GM19467 (cell line): ENCODE results near the gene RUFY3.
"Not testable (repeated sequence)": the region's sequence is repeated elsewhere in the genome, so short reads cannot be mapped to it uniquely, and the experiment has no call there.

ENCODE experiments used
- ATAC-seq: cut with Tn5 transposase; IDR thresholded peaks from one replicate; pipeline ENCODE4 v1.9.1; 2021; ENCODE audit warnings: mild to moderate bottlenecking, moderate library complexity; ENCODE audit not compliant: unreplicated experiment

The RUFY3 gene

GRCh38 chr4:70838666-70839588, 117.2 kb downstream of the RUFY3 start:
- ATAC-seq = peak; percentile 52

GRCh38 chr4:70839589-70840093, 117.9 kb downstream of the RUFY3 start, which contains the start of gene GRSF1:
Gene GRSF1 (minus strand): TSS chr4:70839890. CDS start chr4:70839827, 63 bp downstream.
- ATAC-seq = peak; percentile 62

DNA sequence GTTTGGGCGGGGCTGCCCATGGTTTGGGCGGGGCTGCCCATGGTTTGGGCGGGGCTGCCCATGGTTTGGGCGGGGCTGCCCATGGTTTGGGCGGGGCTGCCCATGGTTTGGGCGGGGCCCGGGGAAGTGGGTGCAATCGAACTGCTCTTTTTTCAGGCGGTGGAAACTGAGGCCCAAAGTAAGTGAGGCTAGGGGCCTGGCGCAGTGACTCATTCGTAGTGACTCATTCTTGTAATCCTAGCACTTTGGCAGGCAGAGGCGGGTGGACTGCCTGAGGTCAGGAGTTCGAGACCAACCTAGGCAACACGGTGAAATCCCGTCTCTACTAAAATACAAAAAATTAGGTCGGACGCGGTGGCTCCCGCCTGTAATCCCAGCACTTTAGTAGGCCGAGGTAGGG, 118.4 kb downstream of the RUFY3 start:
- not testable (repeated sequence) for ATAC-seq

GRCh38 chr4:70840631-70841030, 118.9 kb downstream of the RUFY3 start:
- ATAC-seq = not testable (repeated sequence)

DNA sequence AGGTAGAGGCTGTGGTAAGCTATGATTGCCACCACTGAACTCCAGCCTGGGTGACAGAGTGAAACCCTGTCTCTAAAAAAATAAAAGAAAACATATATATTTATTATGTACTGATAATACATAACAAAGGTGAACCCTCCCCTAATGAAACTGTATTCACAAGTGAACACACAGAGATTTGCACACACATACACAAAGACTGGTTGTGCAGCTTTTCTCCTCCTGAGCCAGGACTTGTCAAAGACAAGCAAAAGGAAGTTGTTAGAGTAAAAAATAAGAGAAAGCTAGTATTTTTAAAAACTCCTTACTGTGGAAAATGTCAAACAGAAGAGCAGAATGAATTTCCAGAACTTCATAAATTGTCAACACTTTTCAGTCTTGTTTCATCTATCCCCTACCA, 119.4 kb downstream of the RUFY3 start:
- ATAC-seq = no peak

DNA sequence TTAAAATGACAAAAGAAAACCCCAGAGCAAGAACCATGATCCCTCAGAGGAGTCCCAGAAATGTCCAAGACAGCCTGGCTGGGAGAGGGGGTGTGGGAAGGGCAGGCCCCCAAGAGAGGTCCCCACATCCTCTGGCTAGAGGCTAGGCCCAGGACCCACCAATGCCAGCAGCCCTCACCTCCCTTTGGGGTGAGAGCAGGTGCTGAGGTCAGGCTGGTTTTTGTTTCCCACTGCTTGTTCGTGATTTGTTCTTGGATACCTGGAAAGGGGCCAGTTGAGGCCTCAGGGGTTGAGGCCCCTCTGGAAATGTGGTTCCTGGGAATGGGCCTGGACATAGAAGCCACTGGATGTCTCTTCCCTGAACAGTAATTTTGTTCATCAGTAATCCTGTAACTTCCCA, 120.2 kb downstream of the RUFY3 start:
- ATAC-seq = no peak

DNA sequence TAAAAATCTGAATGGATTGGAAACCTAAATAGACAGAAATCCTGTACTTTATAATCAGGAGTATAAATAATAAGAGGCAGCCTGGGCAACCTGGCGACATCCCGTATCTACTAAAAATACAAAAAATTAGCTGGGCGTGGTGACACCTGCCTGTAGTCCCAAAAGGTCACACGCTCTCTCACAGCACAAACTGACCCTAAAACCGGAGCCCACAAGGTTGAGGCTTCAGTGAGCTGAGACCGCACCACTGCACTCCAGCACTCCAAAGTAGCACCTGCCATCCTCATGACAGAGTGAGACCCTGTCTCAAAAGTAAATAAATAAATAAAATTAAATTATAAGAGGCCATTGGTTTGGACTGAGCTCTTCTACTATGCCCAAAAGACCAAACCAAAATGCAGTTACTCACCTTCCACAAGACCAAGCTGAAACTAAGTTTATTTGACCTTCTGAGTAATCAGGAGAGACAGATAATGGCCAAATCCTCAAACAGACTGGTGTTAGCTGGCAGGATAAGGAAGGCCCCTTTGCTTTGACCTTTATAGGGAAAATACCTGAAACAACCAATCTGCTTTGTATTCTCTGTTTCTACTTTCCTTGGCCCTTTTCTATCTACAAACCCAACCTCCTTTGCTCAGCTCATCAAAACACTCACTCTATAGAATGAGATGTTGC, 121.1 kb downstream of the RUFY3 start:
- no peak for ATAC-seq

DNA sequence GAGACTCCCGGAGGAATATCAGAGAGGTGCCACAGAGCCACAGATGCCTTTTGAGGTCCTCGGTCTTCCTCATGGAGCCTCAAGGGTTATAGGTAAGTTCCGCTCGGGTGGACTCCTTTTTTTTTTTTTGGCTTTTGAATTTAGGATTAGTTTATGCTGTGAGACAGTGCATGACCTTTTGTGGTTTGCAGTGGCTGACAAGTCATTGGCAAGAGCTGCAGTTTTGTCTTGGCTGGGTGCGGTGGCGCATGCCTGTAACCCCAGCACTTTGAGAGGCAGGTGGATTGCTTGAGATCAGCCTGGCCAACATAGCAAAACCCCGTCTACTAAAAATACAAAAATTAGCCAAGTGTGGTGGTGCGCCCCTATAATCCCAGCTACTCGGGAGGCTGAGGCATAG, 122.4 kb downstream of the RUFY3 start:
- no peak for ATAC-seq

- ATAC-seq = no peak
These were observed 127.5 kb downstream of the RUFY3 start for GRCh38 chr4:70849291-70849690.

DNA sequence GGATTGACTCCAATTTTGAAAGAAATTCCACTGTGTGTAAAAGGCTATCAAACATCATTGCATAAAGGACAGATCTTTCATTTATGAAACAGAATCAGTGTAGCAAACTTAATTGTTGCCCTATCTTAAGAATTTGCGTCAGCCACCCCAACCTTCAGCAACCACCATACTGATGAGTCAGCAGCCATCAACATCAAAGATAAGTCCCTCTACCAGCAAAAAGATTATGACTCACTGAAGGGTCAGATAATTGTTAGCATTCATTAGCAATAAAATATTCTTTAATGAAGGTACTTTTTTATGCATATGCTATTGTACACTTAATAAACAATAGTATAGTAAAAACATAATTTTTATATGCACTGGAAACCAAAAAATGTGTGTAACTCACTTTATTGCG, 133.7 kb downstream of the RUFY3 start:
- ATAC-seq = no peak
